ENCODE data around the gene MAP4K1.

DNA sequence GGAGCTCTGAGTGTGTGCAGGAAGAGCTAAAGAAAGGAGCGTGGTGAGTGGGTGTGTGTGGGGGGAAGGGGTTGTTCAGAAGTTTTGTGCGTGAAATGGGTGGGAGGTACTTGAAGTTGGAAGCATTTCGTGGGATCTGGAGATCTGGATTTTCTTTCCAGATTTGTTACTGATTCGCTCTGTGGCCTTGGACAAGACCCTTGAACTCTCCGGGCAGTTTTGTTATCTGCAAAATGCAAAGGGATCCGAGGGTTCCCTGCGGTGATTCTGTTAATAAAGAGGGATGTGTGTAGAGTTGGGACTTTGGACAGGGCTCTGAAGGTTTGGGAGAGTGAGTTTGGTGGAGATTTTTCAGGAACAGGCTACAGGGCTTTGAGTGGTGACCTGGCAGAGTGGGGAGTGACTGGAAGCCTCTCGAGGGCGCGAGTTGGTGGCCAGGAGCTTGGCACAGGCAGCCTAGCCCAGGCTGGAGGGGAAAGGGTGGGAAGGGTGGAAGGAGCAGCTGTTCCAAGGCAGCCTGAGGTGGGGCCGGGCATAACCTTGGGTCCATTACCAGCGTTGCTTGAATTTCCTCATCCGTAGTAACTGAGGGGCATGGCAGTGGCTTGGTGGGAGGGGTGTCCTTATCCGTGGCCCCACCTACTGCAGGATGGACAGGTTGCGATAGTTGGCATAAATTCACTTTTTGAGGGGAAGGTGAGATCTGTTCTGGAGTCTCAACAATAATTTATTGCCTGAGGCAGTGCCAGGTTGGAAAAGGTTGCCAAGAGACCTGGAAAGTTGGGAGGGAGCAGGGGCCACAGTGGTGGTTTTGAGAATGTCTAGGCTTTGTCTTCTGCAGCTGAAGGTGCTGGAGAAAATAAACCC lies 31.8 kb upstream of the MAP4K1 start:
- no peak for TF ChIP-seq ZNF317 (CRISPR knock-in tag; IDR thresholded peaks at IDR 0.05)
- TF ChIP-seq ZNF737 (CRISPR knock-in tag; IDR thresholded peaks at IDR 0.05; ENCODE audit: borderline replicate concordance), result no peak
- no peak for TF ChIP-seq PHB2 (IDR thresholded peaks at IDR 0.05; ENCODE audit: partially characterized antibody)
- no peak for TF ChIP-seq EED (CRISPR knock-in tag; IDR thresholded peaks at IDR 0.05)
- no peak for TF ChIP-seq FOSL1 (CRISPR knock-in tag; IDR thresholded peaks at IDR 0.05; ENCODE audit: borderline replicate concordance)
- TF ChIP-seq, protein P1, sequence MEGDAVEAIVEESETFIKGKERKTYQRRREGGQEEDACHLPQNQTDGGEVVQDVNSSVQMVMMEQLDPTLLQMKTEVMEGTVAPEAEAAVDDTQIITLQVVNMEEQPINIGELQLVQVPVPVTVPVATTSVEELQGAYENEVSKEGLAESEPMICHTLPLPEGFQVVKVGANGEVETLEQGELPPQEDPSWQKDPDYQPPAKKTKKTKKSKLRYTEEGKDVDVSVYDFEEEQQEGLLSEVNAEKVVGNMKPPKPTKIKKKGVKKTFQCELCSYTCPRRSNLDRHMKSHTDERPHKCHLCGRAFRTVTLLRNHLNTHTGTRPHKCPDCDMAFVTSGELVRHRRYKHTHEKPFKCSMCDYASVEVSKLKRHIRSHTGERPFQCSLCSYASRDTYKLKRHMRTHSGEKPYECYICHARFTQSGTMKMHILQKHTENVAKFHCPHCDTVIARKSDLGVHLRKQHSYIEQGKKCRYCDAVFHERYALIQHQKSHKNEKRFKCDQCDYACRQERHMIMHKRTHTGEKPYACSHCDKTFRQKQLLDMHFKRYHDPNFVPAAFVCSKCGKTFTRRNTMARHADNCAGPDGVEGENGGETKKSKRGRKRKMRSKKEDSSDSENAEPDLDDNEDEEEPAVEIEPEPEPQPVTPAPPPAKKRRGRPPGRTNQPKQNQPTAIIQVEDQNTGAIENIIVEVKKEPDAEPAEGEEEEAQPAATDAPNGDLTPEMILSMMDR (CRISPR knock-in tag; IDR thresholded peaks at IDR 0.05), result no peak
- TF ChIP-seq, protein P2, sequence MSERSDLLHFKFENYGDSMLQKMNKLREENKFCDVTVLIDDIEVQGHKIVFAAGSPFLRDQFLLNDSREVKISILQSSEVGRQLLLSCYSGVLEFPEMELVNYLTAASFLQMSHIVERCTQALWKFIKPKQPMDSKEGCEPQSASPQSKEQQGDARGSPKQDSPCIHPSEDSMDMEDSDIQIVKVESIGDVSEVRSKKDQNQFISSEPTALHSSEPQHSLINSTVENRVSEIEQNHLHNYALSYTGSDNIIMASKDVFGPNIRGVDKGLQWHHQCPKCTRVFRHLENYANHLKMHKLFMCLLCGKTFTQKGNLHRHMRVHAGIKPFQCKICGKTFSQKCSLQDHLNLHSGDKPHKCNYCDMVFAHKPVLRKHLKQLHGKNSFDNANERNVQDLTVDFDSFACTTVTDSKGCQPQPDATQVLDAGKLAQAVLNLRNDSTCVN (CRISPR knock-in tag; IDR thresholded peaks at IDR 0.05; ENCODE audit: borderline replicate concordance), result peak; percentile 99
- TF ChIP-seq, protein P3, sequence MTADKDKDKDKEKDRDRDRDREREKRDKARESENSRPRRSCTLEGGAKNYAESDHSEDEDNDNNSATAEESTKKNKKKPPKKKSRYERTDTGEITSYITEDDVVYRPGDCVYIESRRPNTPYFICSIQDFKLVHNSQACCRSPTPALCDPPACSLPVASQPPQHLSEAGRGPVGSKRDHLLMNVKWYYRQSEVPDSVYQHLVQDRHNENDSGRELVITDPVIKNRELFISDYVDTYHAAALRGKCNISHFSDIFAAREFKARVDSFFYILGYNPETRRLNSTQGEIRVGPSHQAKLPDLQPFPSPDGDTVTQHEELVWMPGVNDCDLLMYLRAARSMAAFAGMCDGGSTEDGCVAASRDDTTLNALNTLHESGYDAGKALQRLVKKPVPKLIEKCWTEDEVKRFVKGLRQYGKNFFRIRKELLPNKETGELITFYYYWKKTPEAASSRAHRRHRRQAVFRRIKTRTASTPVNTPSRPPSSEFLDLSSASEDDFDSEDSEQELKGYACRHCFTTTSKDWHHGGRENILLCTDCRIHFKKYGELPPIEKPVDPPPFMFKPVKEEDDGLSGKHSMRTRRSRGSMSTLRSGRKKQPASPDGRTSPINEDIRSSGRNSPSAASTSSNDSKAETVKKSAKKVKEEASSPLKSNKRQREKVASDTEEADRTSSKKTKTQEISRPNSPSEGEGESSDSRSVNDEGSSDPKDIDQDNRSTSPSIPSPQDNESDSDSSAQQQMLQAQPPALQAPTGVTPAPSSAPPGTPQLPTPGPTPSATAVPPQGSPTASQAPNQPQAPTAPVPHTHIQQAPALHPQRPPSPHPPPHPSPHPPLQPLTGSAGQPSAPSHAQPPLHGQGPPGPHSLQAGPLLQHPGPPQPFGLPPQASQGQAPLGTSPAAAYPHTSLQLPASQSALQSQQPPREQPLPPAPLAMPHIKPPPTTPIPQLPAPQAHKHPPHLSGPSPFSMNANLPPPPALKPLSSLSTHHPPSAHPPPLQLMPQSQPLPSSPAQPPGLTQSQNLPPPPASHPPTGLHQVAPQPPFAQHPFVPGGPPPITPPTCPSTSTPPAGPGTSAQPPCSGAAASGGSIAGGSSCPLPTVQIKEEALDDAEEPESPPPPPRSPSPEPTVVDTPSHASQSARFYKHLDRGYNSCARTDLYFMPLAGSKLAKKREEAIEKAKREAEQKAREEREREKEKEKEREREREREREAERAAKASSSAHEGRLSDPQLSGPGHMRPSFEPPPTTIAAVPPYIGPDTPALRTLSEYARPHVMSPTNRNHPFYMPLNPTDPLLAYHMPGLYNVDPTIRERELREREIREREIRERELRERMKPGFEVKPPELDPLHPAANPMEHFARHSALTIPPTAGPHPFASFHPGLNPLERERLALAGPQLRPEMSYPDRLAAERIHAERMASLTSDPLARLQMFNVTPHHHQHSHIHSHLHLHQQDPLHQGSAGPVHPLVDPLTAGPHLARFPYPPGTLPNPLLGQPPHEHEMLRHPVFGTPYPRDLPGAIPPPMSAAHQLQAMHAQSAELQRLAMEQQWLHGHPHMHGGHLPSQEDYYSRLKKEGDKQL (CRISPR knock-in tag; IDR thresholded peaks at IDR 0.05; ENCODE audit: low read depth), result no peak
- TF ChIP-seq NCOR1 (IDR thresholded peaks at IDR 0.05; ENCODE audit: borderline replicate concordance, low read length), result peak; percentile 94; the same call in 1 of the 2 replicates
- TF ChIP-seq, protein P4, sequence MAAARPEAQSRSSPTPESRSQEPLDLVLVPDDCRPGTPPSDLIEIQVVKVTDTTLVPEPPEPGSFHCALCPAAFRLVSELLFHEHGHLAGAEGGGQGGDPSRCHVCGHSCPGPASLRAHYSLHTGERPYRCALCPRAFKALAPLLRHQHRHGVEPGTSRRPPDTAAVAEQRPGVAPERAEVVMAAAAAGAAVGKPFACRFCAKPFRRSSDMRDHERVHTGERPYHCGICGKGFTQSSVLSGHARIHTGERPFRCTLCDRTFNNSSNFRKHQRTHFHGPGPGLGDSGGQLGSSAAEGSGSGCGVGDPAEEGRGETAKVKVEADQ (CRISPR knock-in tag; IDR thresholded peaks at IDR 0.05; ENCODE audit: borderline replicate concordance), result no peak; the same call in 1 of the 2 replicates
- TF ChIP-seq YEATS4 (CRISPR knock-in tag; IDR thresholded peaks at IDR 0.05; ENCODE audit: borderline replicate concordance), result peak; percentile 68; the same call in 1 of the 2 replicates
- no peak for TF ChIP-seq ATF7-NPFF (CRISPR knock-in tag; IDR thresholded peaks at IDR 0.05; ENCODE audit: low read depth)
- TF ChIP-seq, protein P5, sequence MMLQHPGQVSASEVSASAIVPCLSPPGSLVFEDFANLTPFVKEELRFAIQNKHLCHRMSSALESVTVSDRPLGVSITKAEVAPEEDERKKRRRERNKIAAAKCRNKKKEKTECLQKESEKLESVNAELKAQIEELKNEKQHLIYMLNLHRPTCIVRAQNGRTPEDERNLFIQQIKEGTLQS (CRISPR knock-in tag; IDR thresholded peaks at IDR 0.05), result 0 out of 2 replicates have a peak, but pooled peaks have one; percentile 20
- TF ChIP-seq, protein P6, sequence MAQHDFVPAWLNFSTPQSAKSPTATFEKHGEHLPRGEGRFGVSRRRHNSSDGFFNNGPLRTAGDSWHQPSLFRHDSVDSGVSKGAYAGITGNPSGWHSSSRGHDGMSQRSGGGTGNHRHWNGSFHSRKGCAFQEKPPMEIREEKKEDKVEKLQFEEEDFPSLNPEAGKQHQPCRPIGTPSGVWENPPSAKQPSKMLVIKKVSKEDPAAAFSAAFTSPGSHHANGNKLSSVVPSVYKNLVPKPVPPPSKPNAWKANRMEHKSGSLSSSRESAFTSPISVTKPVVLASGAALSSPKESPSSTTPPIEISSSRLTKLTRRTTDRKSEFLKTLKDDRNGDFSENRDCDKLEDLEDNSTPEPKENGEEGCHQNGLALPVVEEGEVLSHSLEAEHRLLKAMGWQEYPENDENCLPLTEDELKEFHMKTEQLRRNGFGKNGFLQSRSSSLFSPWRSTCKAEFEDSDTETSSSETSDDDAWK (CRISPR knock-in tag; IDR thresholded peaks at IDR 0.05), result no peak

All from HepG2 (cell line).